ENCODE results near the gene DCAF7. TPM values are rescaled to one million over a fixed set of nuclear protein-coding genes. Genes with fewer than 3 reads are reported as not detected.

DCAF7 gene
- total RNA-seq, 4 donors from 2014 or later, result 25.5 to 33.3 (median 28.2) TPM

GRCh38 chr17:63505341-63505740 is 44.9 kb upstream of the DCAF7 start:
- Histone ChIP-seq H3K9me3 (peaks cover 0 to 8% (median 0%) of the 10 kb centered on the region in 4 donors), H3K4me3 (no peak overlapping the region), H3K4me1 (no peaks in the 10 kb centered on the region), H3K27ac (no peak overlapping the region), H3K27me3 (peaks cover 0 to 11% of the 10 kb centered on the region in 2 donors), H3K36me3 (no peaks in the 10 kb centered on the region)
- DNase-seq (ENCODE audit: low spot score in 2 of 2), result no peak
- TF ChIP-seq EP300 (IDR thresholded peaks at IDR 0.05), result no peak
- TF ChIP-seq POLR2A (IDR thresholded peaks at IDR 0.05), result no peak
- TF ChIP-seq CTCF (IDR thresholded peaks at IDR 0.05), result no peak
- WGBS, 2 donors, result 83 to 85% methylated on average over 9 of the region's 9 CpGs

GRCh38 chr17:63506627-63507026 is 43.6 kb upstream of the DCAF7 start:
- Histone ChIP-seq H3K27me3 (peaks cover 0 to 11% of the 10 kb centered on the region in 2 donors), H3K9me3 (peaks cover 0 to 8% (median 0%) of the 10 kb centered on the region in 4 donors), H3K4me3 (no peak overlapping the region), H3K27ac (no peak overlapping the region), H3K4me1 (no peaks in the 10 kb centered on the region), H3K36me3 (no peaks in the 10 kb centered on the region)
- DNase-seq (ENCODE audit: low spot score in 2 of 2), result no peak
- WGBS, 2 donors, result 92 to 95% methylated on average over 3 of the region's 3 CpGs
- no peak for TF ChIP-seq EP300 (IDR thresholded peaks at IDR 0.05)
- TF ChIP-seq POLR2A (IDR thresholded peaks at IDR 0.05), result no peak
- TF ChIP-seq CTCF (IDR thresholded peaks at IDR 0.05), result no peak

GRCh38 chr17:63511331-63511730 is 38.9 kb upstream of the DCAF7 start:
- H3K36me3 ChIP-seq, result no peaks in the 10 kb centered on the region
- 84 to 85% methylated on average over 8 of the region's 8 CpGs for WGBS, 2 donors
- no peaks in the 10 kb centered on the region for H3K9me3 ChIP-seq
- no peaks in the 10 kb centered on the region for H3K4me1 ChIP-seq
- DNase-seq (ENCODE audit: low spot score in 2 of 2), result no peak
- no peak overlapping the region for H3K27ac ChIP-seq
- peaks cover 0 to 3% of the 10 kb centered on the region in 2 donors for H3K27me3 ChIP-seq
- H3K4me3 ChIP-seq, result no peak overlapping the region
- TF ChIP-seq EP300 (IDR thresholded peaks at IDR 0.05), result no peak
- no peak for TF ChIP-seq CTCF (IDR thresholded peaks at IDR 0.05)
- TF ChIP-seq POLR2A (IDR thresholded peaks at IDR 0.05), result no peak

GRCh38 chr17:63512388-63512787 is 37.9 kb upstream of the DCAF7 start:
- no peaks in the 10 kb centered on the region for H3K9me3 ChIP-seq
- DNase-seq (ENCODE audit: low spot score in 2 of 2), result no peak
- H3K27me3 ChIP-seq, result no peaks in the 10 kb centered on the region
- no peak for TF ChIP-seq POLR2A (IDR thresholded peaks at IDR 0.05)
- TF ChIP-seq CTCF (IDR thresholded peaks at IDR 0.05), result no peak
- TF ChIP-seq EP300 (IDR thresholded peaks at IDR 0.05), result no peak
- H3K36me3 ChIP-seq, result no peaks in the 10 kb centered on the region
- H3K4me3 ChIP-seq, result no peak overlapping the region
- WGBS, 2 donors, result 86% methylated on average over 3 of the region's 3 CpGs
- no peaks in the 10 kb centered on the region for H3K4me1 ChIP-seq
- no peak overlapping the region for H3K27ac ChIP-seq

GRCh38 chr17:63512896-63513644 is 37.2 kb upstream of the DCAF7 start:
- no peak for DNase-seq (ENCODE audit: low spot score in 2 of 2)
- no peaks in the 10 kb centered on the region for H3K27me3 ChIP-seq
- H3K27ac ChIP-seq, result no peak overlapping the region
- H3K4me3 ChIP-seq, result no peak overlapping the region
- WGBS, 2 donors, result 74 to 76% methylated on average over 7 of the region's 7 CpGs
- H3K36me3 ChIP-seq, result no peaks in the 10 kb centered on the region
- no peak for TF ChIP-seq CTCF (IDR thresholded peaks at IDR 0.05)
- TF ChIP-seq EP300 (IDR thresholded peaks at IDR 0.05), result no peak
- no peak for TF ChIP-seq POLR2A (IDR thresholded peaks at IDR 0.05)
- no peaks in the 10 kb centered on the region for H3K9me3 ChIP-seq
- H3K4me1 ChIP-seq, result no peaks in the 10 kb centered on the region
